GM19463 (cell line): Measurements from ENCODE around the gene DIRAS3.
"Not testable (repeated sequence)": the region's sequence is repeated elsewhere in the genome, so short reads cannot be mapped to it uniquely, and the experiment has no call there.

Experiments used
- ATAC-seq: cut with Tn5 transposase; IDR thresholded peaks from one replicate; pipeline ENCODE4 v1.9.1; 2021; ENCODE audit warnings: mild to moderate bottlenecking, moderate library complexity; ENCODE audit not compliant: unreplicated experiment

DIRAS3 gene, protein sequence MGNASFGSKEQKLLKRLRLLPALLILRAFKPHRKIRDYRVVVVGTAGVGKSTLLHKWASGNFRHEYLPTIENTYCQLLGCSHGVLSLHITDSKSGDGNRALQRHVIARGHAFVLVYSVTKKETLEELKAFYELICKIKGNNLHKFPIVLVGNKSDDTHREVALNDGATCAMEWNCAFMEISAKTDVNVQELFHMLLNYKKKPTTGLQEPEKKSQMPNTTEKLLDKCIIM

DNA sequence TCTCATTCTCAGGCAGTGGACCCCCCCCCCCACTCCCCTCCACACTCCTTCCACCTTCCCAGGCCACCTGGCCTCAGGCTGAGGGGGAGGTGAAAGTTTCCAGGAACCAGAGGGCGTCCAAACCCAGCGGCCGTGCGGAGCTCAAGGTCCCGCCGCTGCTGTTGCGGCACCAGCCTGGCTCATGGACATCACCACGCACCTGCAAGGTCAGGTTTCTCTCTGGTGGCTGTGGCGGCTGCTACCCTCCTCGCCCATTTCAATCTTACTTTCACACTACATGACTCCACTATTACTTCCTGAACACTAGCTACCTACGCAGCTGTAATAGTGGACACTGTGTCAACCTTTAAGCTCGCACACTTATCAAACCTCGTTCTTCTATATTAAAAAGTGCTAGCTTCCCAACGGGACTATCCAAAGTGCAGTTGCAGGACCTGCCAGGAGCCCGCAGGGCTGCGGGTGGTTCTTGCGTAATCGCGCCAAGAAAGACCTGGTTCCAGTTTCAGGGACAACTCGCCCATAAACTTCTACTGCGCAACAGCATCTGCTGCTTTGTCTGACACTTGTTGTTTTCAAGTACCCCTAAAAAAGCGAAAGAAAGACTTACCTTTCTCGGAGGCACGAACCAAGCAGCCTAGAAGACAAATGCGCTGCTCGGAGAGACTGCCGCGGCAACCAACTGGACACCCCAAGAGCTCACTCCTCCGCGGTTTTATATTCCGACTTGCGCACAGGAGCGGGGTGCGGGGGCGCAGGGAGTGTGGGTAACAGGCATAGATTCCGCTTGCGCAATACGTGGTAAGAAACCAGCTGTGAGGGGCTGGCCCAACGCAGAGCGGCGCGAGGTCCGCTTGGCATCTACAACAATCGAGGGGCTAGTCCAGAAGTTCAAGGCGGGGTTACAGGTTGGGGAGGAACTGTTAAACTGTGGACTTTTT lies at the start of gene DIRAS3:
TSS of gene DIRAS3 (minus strand) at position 687 of the 938 bp plus-strand sequence. CDS start 3,330 bp downstream, outside the sequence.
- no peak for ATAC-seq

DNA sequence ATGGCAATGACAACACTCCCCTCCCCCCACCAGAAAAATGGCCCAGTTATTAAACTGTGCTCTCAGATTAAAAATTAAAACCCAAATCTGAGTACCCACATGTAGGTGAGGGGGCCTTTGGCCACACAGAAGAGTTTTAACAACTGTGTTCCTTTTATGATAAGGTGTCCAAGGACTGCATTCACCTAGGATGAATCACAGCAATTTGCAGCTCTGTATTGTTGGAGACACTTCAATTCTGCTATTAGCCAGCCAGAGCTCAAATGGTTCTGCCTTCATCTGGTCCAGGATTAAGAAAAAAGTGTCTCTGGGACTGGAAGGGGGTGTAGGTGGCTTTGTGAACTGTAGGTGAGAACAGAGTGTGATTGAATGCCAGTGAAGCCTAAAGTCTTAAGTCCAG lies 43.3 kb upstream of the DIRAS3 start:
- no peak for ATAC-seq

DNA sequence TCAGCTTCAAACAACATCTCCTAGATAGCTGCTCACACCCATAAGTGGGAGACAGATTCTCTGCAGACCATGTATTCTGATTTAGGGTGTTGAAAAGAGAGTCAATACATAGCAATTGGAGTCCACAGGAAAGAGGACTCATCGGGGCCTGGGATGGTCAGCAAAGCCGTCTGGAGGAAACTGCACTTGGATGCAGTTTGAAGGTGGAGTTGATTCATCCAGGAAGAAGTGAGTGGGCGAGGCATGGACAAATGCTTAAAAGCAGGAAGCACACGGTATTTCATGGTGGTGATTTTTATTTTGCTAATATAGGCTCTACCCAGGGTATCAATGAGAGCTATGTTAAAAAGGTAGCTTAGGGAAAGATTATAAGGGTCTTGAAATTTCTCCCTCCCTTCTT lies 36.8 kb upstream of the DIRAS3 start:
- no peak for ATAC-seq

DNA sequence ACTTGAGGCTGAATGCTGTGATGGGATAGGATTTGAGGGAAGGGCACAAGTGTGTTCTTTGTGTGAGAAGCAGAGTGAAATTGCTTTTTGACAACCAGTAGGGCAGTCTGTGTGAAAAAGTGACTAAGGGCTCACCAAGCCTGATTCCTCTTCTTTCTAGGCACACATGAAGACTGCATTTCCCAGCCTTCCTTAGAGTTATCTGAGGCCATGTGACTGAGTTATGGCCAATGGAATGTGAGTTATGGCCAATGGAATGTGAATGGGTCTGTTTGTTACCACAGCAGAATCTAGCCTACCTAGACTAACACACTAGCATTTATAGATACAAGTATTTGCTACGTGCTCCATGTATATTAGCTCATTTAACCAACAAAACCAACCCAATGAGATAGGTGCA lies 35.3 kb upstream of the DIRAS3 start:
- ATAC-seq = no peak

DNA sequence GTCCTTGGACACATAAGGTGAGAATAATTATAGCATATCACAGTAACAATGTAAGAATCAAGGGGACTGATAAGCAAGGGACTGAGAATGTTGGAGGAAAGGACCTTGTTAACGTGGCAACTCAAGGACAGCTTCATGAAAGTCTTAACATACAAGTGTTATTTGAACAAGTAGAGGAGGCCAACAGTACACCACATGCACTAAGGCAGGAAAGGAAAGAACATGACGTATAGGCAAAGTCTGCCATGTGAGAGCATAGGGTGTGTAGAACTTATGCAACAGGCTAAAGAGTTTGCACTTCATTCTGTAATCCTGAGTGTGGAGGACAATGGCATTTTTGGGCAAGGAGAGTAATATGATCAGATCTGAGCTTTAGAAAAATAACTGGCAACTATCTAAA lies 33.3 kb upstream of the DIRAS3 start:
- no peak for ATAC-seq

DNA sequence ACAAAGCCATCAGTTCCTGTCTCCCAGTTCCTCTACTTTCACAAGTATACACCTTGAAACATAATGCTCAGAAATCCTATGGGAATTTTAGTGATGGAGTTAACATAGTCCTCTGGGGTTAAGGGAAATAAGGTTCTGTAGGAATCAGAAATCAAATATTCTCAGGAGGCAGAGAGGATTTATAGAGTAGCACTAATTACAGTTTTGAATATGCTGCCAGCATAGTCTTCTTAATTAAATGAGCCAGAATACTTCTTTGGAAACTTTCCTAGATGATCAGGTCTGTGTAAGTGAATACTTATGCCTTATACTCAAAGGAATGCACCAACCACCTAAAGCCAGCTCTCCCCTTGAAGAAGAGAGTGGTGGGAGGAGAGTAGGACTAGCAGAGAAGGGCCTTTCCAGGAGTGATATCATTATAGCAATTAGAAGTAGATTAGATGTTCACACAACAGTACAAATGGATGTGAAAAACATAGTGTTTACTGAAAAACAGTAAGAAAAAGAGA lies 31.4 kb upstream of the DIRAS3 start:
- ATAC-seq = no peak

DNA sequence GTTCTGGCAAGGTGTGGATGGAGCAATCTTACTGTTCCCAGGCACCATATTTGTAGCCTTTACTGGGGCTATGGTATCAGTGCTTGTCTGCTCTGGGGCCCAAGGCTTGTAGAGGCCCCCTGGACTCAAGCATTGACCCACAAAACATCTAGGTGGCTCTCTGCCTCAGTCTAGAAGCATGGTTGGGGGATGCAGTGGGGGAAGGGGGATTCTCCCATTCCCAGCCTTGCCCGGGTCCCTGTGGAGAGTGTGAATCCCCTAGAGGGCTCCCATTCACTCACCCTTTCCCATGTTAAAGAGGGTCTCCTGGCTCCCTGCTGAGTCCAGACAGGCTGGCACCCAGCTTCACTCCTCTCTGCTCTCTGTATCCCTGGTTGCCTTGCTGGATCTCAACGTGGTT lies 28.2 kb upstream of the DIRAS3 start:
- ATAC-seq = no peak

DNA sequence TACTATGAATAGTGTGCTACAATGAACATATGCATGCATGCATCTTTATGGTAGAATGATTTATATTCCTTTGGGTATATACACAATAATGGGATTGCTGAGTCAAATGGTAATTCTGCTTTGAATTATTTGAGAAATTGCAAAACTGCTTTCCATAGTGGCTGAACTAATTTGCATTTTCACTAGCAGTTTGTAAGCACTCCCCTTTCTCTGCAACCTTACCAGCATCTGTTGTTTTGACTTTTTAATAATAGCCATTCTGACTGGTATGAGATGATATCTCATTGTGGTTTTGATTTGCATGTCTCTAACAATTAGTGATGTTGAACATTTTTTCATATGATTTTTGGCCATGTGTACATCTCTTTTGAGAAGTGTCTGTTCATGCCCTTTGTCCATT lies 24.0 kb upstream of the DIRAS3 start:
- ATAC-seq = no peak

DNA sequence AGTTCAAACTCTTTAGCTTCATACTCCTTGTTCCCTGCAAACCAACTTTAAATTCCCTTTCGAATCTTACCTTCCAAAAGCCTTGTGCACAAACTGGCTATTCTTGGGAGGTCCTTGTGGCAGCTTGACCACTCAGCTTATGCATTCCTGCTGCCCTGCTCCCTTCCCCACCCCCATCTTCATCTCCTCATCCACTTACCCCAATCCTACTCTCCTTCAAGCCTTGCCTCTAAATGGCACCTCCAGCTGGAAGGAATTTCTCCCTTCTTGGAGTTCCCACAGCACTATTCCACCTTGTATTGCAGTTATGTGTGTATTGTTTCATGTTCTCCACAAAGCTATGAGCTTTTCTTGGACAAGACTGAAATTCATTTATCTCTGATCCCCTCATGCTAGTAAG lies 15.3 kb upstream of the DIRAS3 start:
- no peak for ATAC-seq

DNA sequence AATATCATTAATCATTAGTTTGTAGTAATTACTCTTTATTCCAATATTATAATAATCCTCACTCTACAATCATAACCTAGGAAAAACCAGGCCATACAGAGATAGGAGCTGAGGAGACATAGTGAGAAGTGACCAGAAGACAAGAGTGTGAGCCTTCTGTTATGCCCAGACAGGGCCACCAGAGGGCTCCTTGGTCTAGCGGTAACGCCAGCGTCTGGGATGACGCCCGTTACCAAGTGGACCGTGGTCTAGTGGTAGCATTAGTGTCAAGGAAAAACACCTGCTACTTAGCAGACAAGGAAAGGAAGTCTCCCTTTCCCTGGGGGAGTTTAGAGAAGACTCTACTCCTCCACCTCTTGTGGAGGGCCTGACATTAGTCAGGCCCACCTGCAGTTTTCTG lies 7.6 kb upstream of the DIRAS3 start:
- ATAC-seq = not testable (repeated sequence)

DNA sequence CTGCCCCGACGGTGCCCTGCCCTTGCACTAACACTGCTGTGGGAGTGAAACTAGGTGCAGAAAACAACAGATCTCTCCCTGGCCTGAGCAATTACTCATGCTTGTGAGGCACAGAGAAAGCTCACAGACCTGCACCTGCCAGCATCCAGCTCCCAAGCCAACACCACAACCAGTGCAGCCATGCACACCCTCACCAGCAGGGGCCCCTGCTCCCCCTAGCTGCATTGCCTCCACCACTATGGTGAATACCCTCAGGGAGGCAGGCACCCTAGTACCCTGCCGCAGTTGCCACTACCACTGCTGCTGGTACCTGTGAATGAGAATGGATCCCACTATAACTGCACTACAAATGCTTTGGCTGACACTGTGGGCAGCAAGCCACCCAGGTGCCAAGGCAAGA lies 7.1 kb upstream of the DIRAS3 start:
- no peak for ATAC-seq

DNA sequence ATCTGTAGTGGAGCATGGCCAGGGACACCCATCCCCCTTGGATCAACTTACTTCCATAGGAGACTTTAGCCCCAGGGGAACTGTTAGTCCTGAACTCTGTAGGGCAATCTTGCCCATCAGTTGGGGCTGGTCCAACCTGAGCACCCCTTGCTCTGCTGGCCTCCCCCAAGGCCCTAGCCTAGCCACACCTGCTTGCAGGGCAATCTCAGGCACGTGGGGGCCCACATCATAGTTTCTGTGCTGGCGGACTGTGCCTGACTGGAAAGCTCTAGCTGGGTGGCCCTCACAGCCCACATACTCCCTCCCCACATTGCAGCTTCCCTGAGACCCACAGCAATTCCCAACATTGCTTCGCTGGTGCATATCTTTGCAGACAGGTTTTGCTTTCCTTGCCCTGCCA lies 6.6 kb upstream of the DIRAS3 start:
- ATAC-seq = no peak

DNA sequence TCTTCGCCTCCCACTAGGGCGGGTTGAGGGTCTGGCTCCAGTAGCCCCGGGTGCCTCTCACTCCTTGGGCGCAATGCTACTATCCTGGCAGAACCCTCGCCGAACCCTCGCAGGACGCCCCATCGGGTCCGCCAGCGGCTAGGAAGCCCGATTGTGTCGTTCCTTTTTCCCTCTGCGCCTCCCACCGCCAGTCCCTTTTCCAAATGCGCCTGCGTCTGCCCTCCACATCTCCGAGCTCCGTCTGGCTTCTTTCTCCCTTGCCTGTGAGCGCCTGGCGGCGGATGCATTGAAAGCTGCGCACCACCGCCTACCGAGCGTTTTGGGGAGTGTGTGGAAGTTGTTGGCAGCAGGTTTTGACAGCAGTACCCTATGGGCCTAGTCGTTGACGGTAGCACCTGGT lies 1.0 kb upstream of the DIRAS3 start:
- no peak for ATAC-seq

DNA sequence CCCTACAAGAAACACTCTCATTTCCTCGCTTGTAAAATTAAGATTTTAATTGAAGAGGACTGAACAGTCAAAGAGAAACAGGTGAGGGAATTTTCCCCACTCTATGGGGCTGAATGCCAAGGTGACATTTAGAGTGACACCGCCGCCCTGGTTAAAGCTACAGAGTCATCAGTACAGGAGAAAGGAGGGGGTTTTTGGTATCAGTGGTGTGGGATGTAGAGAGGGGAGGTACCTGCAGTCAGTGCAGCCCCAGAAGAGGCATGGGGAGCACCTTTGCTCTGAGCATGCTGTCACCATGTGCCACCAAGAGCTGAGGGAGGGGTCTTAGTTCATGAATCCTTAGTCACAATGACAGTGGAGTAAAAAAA lies 2.8 kb downstream of the DIRAS3 start:
- ATAC-seq = no peak

DNA sequence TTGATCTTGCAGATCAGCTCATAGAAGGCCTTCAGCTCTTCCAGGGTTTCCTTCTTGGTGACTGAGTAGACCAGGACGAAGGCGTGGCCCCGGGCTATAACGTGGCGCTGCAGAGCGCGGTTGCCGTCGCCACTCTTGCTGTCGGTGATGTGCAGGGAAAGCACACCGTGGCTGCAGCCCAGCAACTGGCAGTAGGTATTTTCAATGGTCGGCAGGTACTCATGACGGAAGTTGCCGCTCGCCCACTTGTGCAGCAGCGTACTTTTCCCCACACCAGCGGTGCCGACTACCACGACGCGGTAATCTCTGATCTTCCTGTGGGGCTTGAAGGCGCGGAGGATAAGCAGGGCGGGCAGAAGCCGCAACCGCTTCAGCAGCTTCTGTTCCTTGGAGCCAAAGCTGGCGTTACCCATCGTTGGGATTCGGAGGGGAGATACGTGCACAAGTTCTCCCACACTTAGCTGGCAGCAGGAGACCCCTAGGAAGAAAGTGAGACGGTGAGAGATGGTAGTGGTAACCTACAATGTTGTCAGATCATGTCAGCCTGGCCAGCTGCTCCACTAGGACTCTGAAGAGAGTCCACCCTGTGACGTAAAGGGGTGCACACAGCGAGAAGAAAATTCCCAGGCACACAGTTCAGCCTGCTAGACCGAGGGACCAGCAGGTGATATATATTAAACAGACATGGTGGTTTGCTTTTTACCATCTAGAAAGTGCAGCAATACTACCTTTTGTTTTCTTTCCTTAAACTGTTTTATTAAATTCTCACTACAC lies 3.4 kb downstream of the DIRAS3 start:
- no peak for ATAC-seq

DNA sequence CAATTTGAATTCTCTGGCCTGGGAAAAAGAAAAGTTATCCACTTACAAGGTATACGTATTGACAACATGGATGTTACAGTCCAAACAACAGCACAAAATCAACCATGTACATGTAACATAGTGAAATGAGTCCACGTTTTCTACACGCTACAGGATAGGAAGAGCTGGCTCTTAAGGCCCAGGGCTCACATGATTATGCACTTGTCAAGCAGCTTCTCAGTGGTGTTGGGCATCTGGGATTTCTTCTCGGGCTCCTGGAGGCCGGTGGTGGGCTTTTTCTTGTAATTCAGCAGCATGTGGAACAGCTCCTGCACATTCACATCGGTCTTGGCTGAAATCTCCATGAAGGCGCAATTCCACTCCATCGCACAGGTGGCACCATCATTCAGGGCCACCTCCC lies 4.0 kb downstream of the DIRAS3 start:
- no peak for ATAC-seq

DNA sequence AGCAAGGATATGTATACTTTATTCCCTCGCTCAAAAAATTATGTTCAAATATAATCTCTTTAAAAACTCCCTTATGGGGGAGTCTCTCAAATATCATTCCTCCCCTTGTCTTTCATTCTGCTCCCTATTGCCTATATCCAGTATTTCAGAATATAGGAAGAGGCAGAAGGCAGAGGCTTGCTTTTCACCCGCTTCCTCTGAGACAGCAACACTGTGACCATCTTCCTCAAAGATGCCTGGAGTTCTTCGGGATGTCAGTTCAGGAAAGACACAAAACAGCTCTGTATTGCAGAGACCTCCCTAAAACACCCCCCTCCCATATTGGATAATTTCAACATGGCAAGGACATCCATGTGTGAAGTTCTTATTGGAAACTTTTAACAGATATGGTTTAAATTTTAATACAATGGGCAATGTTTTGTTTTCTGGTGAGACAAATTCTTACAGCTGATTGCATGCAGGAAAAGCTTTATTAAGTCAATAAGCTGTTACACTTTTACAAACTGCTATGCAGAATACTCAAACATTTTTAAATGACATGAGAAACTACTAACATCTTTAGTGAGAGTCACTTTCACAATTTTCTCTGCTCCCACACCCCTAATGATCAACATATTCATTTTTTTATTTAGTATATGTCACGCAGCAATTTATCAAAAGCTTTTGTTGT lies 4.8 kb downstream of the DIRAS3 start:
- no peak for ATAC-seq

DNA sequence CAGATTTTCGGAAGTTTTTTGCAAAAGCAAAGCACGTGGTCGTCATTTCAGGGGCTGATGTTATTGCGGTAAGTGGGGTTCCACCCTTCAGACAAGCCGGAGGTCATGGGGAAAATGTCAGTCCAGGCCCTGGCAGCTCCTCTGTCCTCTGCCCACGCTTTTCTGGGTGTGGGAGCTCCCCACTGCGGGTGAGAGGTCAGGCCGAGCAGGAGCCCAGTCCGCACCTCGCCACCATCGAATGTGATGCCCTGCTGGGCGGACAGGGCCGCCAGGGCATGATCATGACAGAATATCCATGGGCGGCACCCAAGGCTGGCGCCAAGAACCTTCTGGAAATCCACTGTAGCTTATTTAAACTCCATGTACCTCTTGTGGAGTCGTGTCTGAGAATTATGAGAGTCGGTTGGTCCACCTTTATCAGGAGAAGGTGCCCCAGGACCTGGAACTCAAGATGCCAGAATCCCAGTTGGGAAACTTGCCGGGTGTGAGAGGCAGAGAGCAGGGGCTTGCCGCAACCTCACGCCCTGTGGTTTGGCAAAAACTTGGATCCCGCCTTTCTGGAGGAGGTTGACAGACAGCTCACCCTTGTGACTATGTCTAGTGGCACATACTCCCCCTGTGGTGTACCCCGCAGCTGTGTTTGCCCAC lies 6.9 kb downstream of the DIRAS3 start:
- ATAC-seq = no peak

DNA sequence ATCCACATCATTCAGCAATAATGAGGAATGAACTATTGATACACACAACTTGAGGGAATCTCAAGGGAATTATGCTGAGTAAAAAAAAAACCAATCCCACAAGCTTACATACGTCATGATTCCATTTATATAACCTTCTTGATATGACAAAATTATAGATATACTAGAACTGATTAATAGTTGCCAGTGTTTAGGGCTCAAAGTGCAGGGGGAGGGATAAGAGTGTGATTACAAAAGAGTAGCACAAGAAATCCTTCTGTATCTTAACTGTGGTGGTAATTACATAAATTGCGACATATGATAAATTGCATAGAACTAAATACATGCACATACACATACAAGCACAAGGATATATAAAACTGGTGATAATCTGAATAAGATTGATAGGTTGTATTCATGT lies 13.5 kb downstream of the DIRAS3 start:
- no peak for ATAC-seq

DNA sequence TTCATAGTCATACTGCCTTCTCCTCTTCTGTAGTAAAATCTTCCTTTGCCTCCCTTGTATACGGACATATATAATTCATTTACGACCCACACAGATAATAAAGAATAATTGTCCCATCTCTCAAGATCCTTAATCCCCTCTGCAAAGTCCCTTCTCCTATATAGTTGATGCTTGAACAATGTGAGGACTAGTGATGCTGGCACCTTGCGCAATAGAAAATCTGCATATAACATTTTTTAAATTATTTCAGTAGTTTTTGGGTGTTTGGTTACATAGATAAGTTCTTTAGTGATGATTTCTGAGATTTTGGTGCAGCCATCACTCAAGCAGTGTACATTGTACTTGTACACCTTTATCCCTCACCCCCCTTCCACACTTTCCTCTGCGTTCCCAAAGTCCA lies 21.0 kb downstream of the DIRAS3 start:
- ATAC-seq = no peak
